Endothelial cell of umbilical vein (primary cell): Measurements from ENCODE around the gene CYB5D1. TPM values are rescaled to one million over a fixed set of nuclear protein-coding genes. Genes with fewer than 3 reads are reported as not detected.

Source experiments
- BruUV-seq: library from RNA; stranded (reverse); fragments of 400-500 nt; replicated peaks from 2 replicates; lab custom pipeline; 2021; lab: Mats Ljungman, UMichigan
- CTCF ChIA-PET: fragments of 300-600, 350-600 bp; sonication (Branson Sonifier 250); formaldehyde crosslinking; loops from one replicate; lab custom pipeline; 2021; ENCODE audit warnings: antibody characterized with exemption, inconsistent platforms; lab: Charles Lee
- POLR2A ChIA-PET: fragments of 300-600, 350-600 bp; sonication (Branson Sonifier 250); formaldehyde crosslinking; loops from one replicate; lab custom pipeline; 2021; ENCODE audit warnings: antibody characterized with exemption, inconsistent platforms; lab: Charles Lee
- DNase-seq: peaks from one replicate; pipeline ENCODE4 v3.0.0-alpha.2; 2011; ENCODE audit warnings: low read depth, low spot score
- FAIRE-seq: peaks from 2 replicates; lab custom pipeline; 2011; peaks lifted over from hg19 to GRCh38; lab: Jason Lieb, UNC
- H2AFZ ChIP-seq: 2 replicates; pipeline ENCODE4 v1.6.0; 2012; ENCODE audit warnings: low read depth, low read length, control low read depth, inconsistent platforms
- H3K27ac ChIP-seq: 2 replicates; pipeline ENCODE4 v1.5.1; 2011; ENCODE audit warnings: low read depth, mild to moderate bottlenecking, control low read depth, low read length, moderate library complexity; ENCODE audit not compliant: insufficient read depth
- H3K27me3 ChIP-seq, 2 experiments: 2 replicates each; pipeline versions ENCODE4 v1.6.0 to v1.6.1; 2011; ENCODE audit warnings: low read length in 2 of 2, mixed read lengths in 1 of 2; ENCODE audit not compliant: control insufficient read depth in 2 of 2, insufficient read depth in 2 of 2
- H3K36me3 ChIP-seq, 2 experiments: 2 replicates in 1 of 2; 3 replicates in 1 of 2; pipeline ENCODE4 v1.5.1; 2011; ENCODE audit warnings: low read length in 2 of 2, mild to moderate bottlenecking in 1 of 2, moderate library complexity in 1 of 2; ENCODE audit not compliant: control insufficient read depth in 2 of 2, insufficient read depth in 2 of 2; ENCODE audit errors: extremely low read depth in 1 of 2
- H3K4me1 ChIP-seq: 3 replicates; pipeline ENCODE4 v1.5.1; 2011; ENCODE audit warnings: mild to moderate bottlenecking, low read length; ENCODE audit not compliant: control insufficient read depth, insufficient read depth; ENCODE audit errors: extremely low read depth
- H3K4me2 ChIP-seq: 2 replicates; pipeline ENCODE4 v1.6.1; 2011; ENCODE audit warnings: low read length, control low read depth, mixed read lengths; ENCODE audit not compliant: insufficient read depth
- H3K4me3 ChIP-seq, 3 experiments: fragments of 200-600 bp in 1 of 3; sonication (generic), shearing (Covaris generic) in 1 of 3; replicated peaks in 1 of 3; 2 replicates each; pipeline ENCODE4 v1.5.1; 2011 to 2016; ENCODE audit warnings: control low read depth in 3 of 3, low read length in 3 of 3, mild to moderate bottlenecking in 2 of 3, inconsistent platforms in 1 of 3, low read depth in 1 of 3, moderate library complexity in 1 of 3; ENCODE audit not compliant: insufficient read depth in 1 of 3
- H3K79me2 ChIP-seq: 2 replicates; pipeline ENCODE4 v1.6.0; 2012; ENCODE audit warnings: low read length, inconsistent platforms; ENCODE audit not compliant: control insufficient read depth, insufficient read depth
- H3K9ac ChIP-seq: replicated peaks from 2 replicates; pipeline ENCODE3; 2011; ENCODE audit warnings: low read length, control low read depth; ENCODE audit not compliant: insufficient read depth; ENCODE audit errors: extremely low read depth
- H3K9me1 ChIP-seq: replicated peaks from 3 replicates; pipeline ENCODE4 v1.6.0; 2011; ENCODE audit warnings: mild to moderate bottlenecking, low read length; ENCODE audit not compliant: control insufficient read depth, insufficient read depth; ENCODE audit errors: extremely low read depth
- H3K9me3 ChIP-seq: replicated peaks from 2 replicates; pipeline ENCODE4 v1.5.1; 2012; ENCODE audit warnings: low read length, inconsistent platforms; ENCODE audit not compliant: control insufficient read depth, insufficient read depth
- H4K20me1 ChIP-seq: replicated peaks from 2 replicates; pipeline ENCODE3; 2011; ENCODE audit warnings: mild to moderate bottlenecking, low read length; ENCODE audit not compliant: control insufficient read depth, insufficient read depth; ENCODE audit errors: extremely low read depth
- EZH2 ChIP-seq: IDR thresholded peaks from 2 replicates; pipeline ENCODE4 v1.6.1; 2012; ENCODE audit warnings: borderline replicate concordance, low read depth, mild to moderate bottlenecking, moderate library complexity, low read length, inconsistent platforms; ENCODE audit not compliant: severe bottlenecking
- FOS ChIP-seq: IDR thresholded peaks from 2 replicates; pipeline ENCODE4 v1.6.1; 2011; ENCODE audit warnings: mild to moderate bottlenecking, low read length, moderate library complexity, borderline replicate concordance; ENCODE audit not compliant: insufficient read depth
- GATA2 ChIP-seq: IDR thresholded peaks from 2 replicates; pipeline ENCODE4 v1.7.0; 2011; ENCODE audit warnings: low read depth, mild to moderate bottlenecking, moderate library complexity, mixed read lengths, low read length; ENCODE audit not compliant: insufficient read length, insufficient read depth
- JUN ChIP-seq: IDR thresholded peaks from 2 replicates; pipeline ENCODE4 v1.6.1; 2011; ENCODE audit warnings: borderline replicate concordance, low read depth; ENCODE audit not compliant: insufficient read length, insufficient read depth
- MYC ChIP-seq: IDR thresholded peaks from one replicate; pipeline ENCODE4 v1.6.1; 2011; ENCODE audit warnings: mild to moderate bottlenecking, low read depth, low read length
- POLR2A ChIP-seq: IDR thresholded peaks from 2 replicates; pipeline ENCODE4 v1.6.1; 2012; ENCODE audit warnings: low read depth, mild to moderate bottlenecking, control low read depth, low read length
- POLR2AphosphoS5 ChIP-seq: IDR thresholded peaks from 2 replicates; pipeline ENCODE4 v1.6.1; 2012; ENCODE audit warnings: low read depth, mild to moderate bottlenecking, control low read depth, low read length, moderate library complexity; ENCODE audit not compliant: insufficient read depth
- dilution Hi-C: fragments of 300-500 bp; cut with MboI; formaldehyde crosslinking; loops from one replicate; pipeline ENCODE4 v1.15.0; 2019; ENCODE audit warnings: low sequenced_read_pairs; ENCODE audit not compliant: extremely low pct_ligation_motif_present
- intact Hi-C: fragments of 100-400 bp; cut with micrococcal nuclease; formaldehyde crosslinking; loops from one replicate; pipeline ENCODE4 v1.10.0; 2022
- polyA plus RNA-seq, 4 experiments: library from polyadenylated mRNA; depleted of rRNA in 3 of 4; stranded (reverse) in 3 of 4; unstranded in 1 of 4; fragments of >200 nt; gene quantifications; 2 replicates each; pipeline versions ENCODE4 v1.2.1 to v1.2.3, GENCODE V29; 2011 to 2012; ENCODE audit warnings: missing spikeins in 1 of 4
- total RNA-seq: library from RNA; stranded (reverse); gene quantifications from 2 replicates; pipeline ENCODE4 v1.2.3, GENCODE V29; 2021
- TF ChIP-seq, protein P1 (sequence below), 2 donors: IDR thresholded peaks; 1 replicate in 1 of 2; 2 replicates in 1 of 2; pipeline ENCODE4 v1.5.1; 2011; ENCODE audit warnings: low read length in 2 of 2, mild to moderate bottlenecking in 2 of 2, moderate library complexity in 2 of 2, control low read depth in 1 of 2, inconsistent platforms in 1 of 2, low read depth in 1 of 2; ENCODE audit not compliant: insufficient read depth in 1 of 2; ENCODE audit errors: extremely low read depth in 1 of 2
- TF ChIP-seq, protein P2 (sequence below): IDR thresholded peaks from 2 replicates; pipeline ENCODE4 v1.6.1; 2011; ENCODE audit not compliant: insufficient read depth, insufficient read length

Gene CYB5D1
- total and polyA plus RNA-seq, 2 donors (not counting 3 experiments of a cell fraction or from before 2014, with no cell fraction given), result 9.4 to 18.1 TPM

DNA sequence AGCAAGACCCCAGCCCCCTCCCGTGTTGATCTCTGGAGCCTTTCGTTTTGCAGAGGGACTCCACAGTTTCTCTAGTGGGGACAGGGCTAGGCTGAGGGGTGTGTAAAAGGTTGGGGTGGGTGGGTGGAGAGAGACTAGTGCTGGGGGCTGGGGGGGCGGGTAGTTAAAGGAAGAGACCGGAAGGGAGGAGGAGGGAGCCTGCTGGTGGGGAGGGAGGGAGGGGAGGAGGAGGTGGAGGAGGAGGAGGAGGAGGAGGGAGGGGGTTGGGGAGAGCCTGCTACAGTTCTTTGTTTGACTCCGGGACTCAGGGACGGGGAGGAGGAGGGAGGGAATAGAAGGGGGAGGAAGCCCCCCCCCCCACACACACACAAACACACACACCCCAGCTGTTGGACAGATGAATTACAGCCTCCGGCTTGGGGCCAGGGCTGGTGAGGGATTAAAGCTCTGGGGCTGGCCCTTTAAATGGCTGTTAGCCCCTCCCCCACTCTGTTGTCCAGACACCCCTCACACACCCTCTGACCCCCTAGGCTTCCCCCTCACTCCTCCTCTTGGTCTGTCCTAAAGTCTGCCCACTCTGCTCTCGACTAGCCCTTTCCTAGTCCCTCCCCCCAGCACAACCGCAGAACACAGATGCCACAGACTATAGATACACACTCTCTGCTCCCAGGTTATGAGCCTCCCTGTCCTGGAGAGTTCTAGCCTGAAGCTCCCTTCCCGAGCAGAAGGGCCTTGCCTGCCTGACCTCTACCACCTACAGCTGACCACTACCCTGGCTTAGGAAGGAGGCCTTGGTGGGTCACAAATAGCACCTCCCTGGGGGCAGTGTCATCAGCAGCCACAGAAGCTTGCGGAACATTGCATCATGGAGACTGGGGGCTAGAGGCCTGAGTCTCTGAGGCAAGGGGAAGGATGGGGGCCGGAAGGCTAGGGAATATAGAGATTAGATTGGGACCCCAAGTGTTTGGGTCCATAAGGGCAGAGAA, 19.4 kb upstream of the CYB5D1 start:
- TF ChIP-seq, protein P1, sequence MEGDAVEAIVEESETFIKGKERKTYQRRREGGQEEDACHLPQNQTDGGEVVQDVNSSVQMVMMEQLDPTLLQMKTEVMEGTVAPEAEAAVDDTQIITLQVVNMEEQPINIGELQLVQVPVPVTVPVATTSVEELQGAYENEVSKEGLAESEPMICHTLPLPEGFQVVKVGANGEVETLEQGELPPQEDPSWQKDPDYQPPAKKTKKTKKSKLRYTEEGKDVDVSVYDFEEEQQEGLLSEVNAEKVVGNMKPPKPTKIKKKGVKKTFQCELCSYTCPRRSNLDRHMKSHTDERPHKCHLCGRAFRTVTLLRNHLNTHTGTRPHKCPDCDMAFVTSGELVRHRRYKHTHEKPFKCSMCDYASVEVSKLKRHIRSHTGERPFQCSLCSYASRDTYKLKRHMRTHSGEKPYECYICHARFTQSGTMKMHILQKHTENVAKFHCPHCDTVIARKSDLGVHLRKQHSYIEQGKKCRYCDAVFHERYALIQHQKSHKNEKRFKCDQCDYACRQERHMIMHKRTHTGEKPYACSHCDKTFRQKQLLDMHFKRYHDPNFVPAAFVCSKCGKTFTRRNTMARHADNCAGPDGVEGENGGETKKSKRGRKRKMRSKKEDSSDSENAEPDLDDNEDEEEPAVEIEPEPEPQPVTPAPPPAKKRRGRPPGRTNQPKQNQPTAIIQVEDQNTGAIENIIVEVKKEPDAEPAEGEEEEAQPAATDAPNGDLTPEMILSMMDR (IDR thresholded peaks at IDR 0.05; ENCODE audit: extremely low read depth in 1 of 2, insufficient read depth in 1 of 2, low read depth in 1 of 2, low read length in 2 of 2), result no peak
- TF ChIP-seq POLR2AphosphoS5 (no peak), FOS (no peak), POLR2A (no peak), JUN (no peak), EZH2 (no peak), MYC (no peak), GATA2 (no peak)
- TF ChIP-seq, protein P2, sequence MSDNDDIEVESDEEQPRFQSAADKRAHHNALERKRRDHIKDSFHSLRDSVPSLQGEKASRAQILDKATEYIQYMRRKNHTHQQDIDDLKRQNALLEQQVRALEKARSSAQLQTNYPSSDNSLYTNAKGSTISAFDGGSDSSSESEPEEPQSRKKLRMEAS, result no peak
- no peak for FAIRE-seq
- H3K4me3 ChIP-seq, result peak overlapping the region in 1 of 3 experiments; percentile 14
- H2AFZ ChIP-seq, result no peak overlapping the region
- BruUV-seq, result no TSS peak
- no peaks in the 10 kb centered on the region for H3K9me1 ChIP-seq
- dilution Hi-C loops, result no loop called here
- H3K4me2 ChIP-seq, result peak overlapping the region; percentile 66
- peak overlapping the region; percentile 15 for H3K9ac ChIP-seq
- ChIA-PET CTCF (interaction anchor here (0.7 to 1.4 kb wide), 2 partner anchors 13 to 95 kb away, joined by 4 to 5 read pairs; no protein-coding TSS in a partner anchor), POLR2A (no interaction called here)
- H3K27me3 ChIP-seq, result no peaks in the 10 kb centered on the region
- intact Hi-C loops, result loop anchor here (5.0 kb wide), 1 partner anchor 266 kb away; no protein-coding TSS in a partner anchor
- peaks cover 0 to 2% of the 10 kb centered on the region in 2 experiments for H3K36me3 ChIP-seq
- H3K27ac ChIP-seq, result no peak overlapping the region
- DNase-seq, result no peak
- H3K4me1 ChIP-seq, result peaks cover 40% of the 10 kb centered on the region
- no peaks in the 10 kb centered on the region for H4K20me1 ChIP-seq
- H3K79me2 ChIP-seq, result no peaks in the 10 kb centered on the region
- no peaks in the 10 kb centered on the region for H3K9me3 ChIP-seq
